ENCODE results near the gene SYAP1.
A peak's percentile ranks its signal among the peaks of the same experiment; 100 is the strongest.
"Not testable (repeated sequence)": the region's sequence is repeated elsewhere in the genome, so short reads cannot be mapped to it uniquely, and the experiment has no call there.

SYAP1 gene

GRCh38 chrX:16719334-16720084, at the start of gene SYAP1:
TSS of gene SYAP1 (plus strand) at chrX:16719612. CDS start at chrX:16719725, 113 bp downstream.
- peak; percentile 97 for DNase-seq

GRCh38 chrX:16671005-16671404, 48.4 kb upstream of the SYAP1 start:
- peak; percentile 6 for DNase-seq

- no peak for DNase-seq
Measured at GRCh38 chrX:16678689-16679088, 40.7 kb upstream of the SYAP1 start.

- no peak for DNase-seq
Measured at GRCh38 chrX:16683007-16683664, 36.3 kb upstream of the SYAP1 start.

GRCh38 chrX:16687514-16687913, 31.9 kb upstream of the SYAP1 start:
- DNase-seq: no peak

GRCh38 chrX:16695079-16695676, 24.2 kb upstream of the SYAP1 start:
- peak; percentile 37 for DNase-seq

GRCh38 chrX:16696956-16697355, 22.5 kb upstream of the SYAP1 start:
- DNase-seq: no peak

GRCh38 chrX:16699389-16699788, 20.0 kb upstream of the SYAP1 start:
- DNase-seq: no peak

- no peak for DNase-seq
Measured at GRCh38 chrX:16700734-16701133, 18.7 kb upstream of the SYAP1 start.

- DNase-seq: no peak
Measured at GRCh38 chrX:16702700-16703599, 16.5 kb upstream of the SYAP1 start.

GRCh38 chrX:16705370-16705769, 14.0 kb upstream of the SYAP1 start:
- DNase-seq: no peak

- DNase-seq: no peak
Measured at GRCh38 chrX:16708016-16708415, 11.4 kb upstream of the SYAP1 start.

- DNase-seq: peak; percentile 20
Measured at GRCh38 chrX:16711219-16711811, 8.1 kb upstream of the SYAP1 start.

GRCh38 chrX:16711893-16712547, 7.4 kb upstream of the SYAP1 start:
- DNase-seq: peak; percentile 35

- peak; percentile 79 for DNase-seq
Measured at GRCh38 chrX:16712548-16713155, 6.8 kb upstream of the SYAP1 start, which contains the start of gene CTPS2. TSS of gene CTPS2 (minus strand) at chrX:16712669. CDS start at chrX:16702902, 9,767 bp downstream.

- no peak for DNase-seq
Measured at GRCh38 chrX:16714504-16714903, 4.9 kb upstream of the SYAP1 start.

GRCh38 chrX:16715638-16716037, 3.8 kb upstream of the SYAP1 start:
- DNase-seq: not testable (repeated sequence)

GRCh38 chrX:16716451-16716850, 3.0 kb upstream of the SYAP1 start:
- DNase-seq: not testable (repeated sequence)

- DNase-seq: no peak
Measured at GRCh38 chrX:16718824-16719333, 533 bp upstream of the SYAP1 start.

- DNase-seq: no peak
Measured at GRCh38 chrX:16722481-16722880, 3.1 kb downstream of the SYAP1 start.

- DNase-seq: no peak
Measured at GRCh38 chrX:16725072-16725471, 5.7 kb downstream of the SYAP1 start.

All from NCI-H146 (cell line).